Measurements from ENCODE around the gene KBTBD2. TPM values are rescaled to one million over a fixed set of nuclear protein-coding genes. Genes with fewer than 3 reads are reported as not detected.

The KBTBD2 gene
- total and polyA plus RNA-seq, 2 donors (not counting 1 experiment from before 2014, with no cell fraction given) = 38.9 to 62.1 TPM

- Histone ChIP-seq H3K36me3 (replicated peaks in 1 of 2; ENCODE audit: control extremely low read depth in 1 of 2, control insufficient read depth in 1 of 2, extremely low read depth in 1 of 2, insufficient read depth in 2 of 2, low read length in 1 of 2) (no peaks in the 10 kb centered on the region), H3K4me1 (ENCODE audit: control insufficient read depth in 2 of 2, insufficient read depth in 2 of 2, low read length in 2 of 2) (peaks cover 5 to 6% of the 10 kb centered on the region in 2 donors), H3K9ac (ENCODE audit: low read length) (peak overlapping the region; percentile 52), H3K79me2 (ENCODE audit: control insufficient read depth, insufficient read depth, low read length) (no peaks in the 10 kb centered on the region), H2AFZ (ENCODE audit: insufficient read depth, low read depth, low read length, poor library complexity, severe bottlenecking) (peak overlapping the region; percentile 33), H3K27me3 (replicated peaks in 1 of 4; ENCODE audit: control extremely low read depth in 1 of 4, control insufficient read depth in 3 of 4, insufficient read depth in 4 of 4, low read length in 3 of 4) (no peaks in the 10 kb centered on the region), H3K9me3 (ENCODE audit: control extremely low read depth in 1 of 3, control insufficient read depth in 2 of 3, insufficient read depth in 1 of 3, low read length in 2 of 3) (peaks cover 0 to 5% (median 0%) of the 10 kb centered on the region in 3 donors), H3K4me2 (replicated peaks; ENCODE audit: low read depth, low read length, poor library complexity, severe bottlenecking) (peak overlapping the region; percentile 67), H4K20me1 (ENCODE audit: control insufficient read depth, insufficient read depth, low read length, poor library complexity, severe bottlenecking) (no peaks in the 10 kb centered on the region), H3K4me3 (ENCODE audit: control extremely low read depth in 1 of 5, extremely low read depth in 1 of 5, insufficient read depth in 1 of 5, low read depth in 2 of 5, low read length in 4 of 5) (peak overlapping the region in 4 of 5 experiments; percentile 6 to 52 (median 30)), H3K27ac (ENCODE audit: low read length in 2 of 2) (no peak overlapping the region)
- no peak for TF ChIP-seq EZH2 (IDR thresholded peaks at IDR 0.05; ENCODE audit: borderline replicate concordance, insufficient read depth, low read depth, low read length, poor library complexity, severe bottlenecking)
- TF ChIP-seq, protein P1, sequence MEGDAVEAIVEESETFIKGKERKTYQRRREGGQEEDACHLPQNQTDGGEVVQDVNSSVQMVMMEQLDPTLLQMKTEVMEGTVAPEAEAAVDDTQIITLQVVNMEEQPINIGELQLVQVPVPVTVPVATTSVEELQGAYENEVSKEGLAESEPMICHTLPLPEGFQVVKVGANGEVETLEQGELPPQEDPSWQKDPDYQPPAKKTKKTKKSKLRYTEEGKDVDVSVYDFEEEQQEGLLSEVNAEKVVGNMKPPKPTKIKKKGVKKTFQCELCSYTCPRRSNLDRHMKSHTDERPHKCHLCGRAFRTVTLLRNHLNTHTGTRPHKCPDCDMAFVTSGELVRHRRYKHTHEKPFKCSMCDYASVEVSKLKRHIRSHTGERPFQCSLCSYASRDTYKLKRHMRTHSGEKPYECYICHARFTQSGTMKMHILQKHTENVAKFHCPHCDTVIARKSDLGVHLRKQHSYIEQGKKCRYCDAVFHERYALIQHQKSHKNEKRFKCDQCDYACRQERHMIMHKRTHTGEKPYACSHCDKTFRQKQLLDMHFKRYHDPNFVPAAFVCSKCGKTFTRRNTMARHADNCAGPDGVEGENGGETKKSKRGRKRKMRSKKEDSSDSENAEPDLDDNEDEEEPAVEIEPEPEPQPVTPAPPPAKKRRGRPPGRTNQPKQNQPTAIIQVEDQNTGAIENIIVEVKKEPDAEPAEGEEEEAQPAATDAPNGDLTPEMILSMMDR (IDR thresholded peaks at IDR 0.05) = no peak
- ChIA-PET CTCF (interaction anchor here (0.7 to 1.5 kb wide), 2 partner anchors 12 to 38 kb away, joined by 4 to 5 read pairs; no protein-coding TSS in a partner anchor), POLR2A (no interaction called here)
- H3K4me1 Mint-ChIP-seq = peaks cover 7% of the 10 kb centered on the region
- peak overlapping the region; percentile 73 for H3K4me3 Mint-ChIP-seq
- ATAC-seq (ENCODE audit: low read depth) (peak; percentile 56), DNase-seq (peak; percentile 70)
- peaks cover 11% of the 10 kb centered on the region for H3K27me3 Mint-ChIP-seq
- no peaks in the 10 kb centered on the region for H3K9me3 Mint-ChIP-seq (ENCODE audit: insufficient read depth)
- 25% methylated on average over 9 of the region's 12 CpGs for WGBS (ENCODE audit: insufficient coverage)
- intact Hi-C loops (cut with micrococcal nuclease) = loop anchor here (1.0 kb wide), 1 partner anchor 13 kb away; no protein-coding TSS in a partner anchor
- H3K27ac Mint-ChIP-seq = peak overlapping the region; percentile 41
Observed at GRCh38 chr7:32905175-32905662, 13.7 kb upstream of the KBTBD2 start.

DNA sequence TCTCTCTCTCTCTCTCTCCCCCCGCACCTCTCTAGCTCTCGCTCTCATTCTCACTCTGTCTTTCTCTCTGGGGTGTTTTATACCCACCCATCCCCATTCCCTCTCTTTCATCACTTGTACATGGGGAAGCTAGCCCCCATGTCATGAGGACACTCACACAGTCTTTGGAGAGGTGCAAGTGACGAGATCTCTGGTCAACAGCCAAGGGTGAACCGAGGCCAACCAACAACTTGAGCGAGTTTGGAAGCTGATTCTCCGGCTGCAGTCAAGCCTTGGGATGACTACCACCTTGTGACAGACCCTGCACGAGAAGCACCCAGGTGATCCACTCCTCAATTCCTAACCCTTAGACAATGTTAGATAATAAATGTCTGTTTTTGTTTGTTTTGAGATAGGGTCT, 10.1 kb upstream of the KBTBD2 start:
- Mint-ChIP-seq H3K4me1 (peaks cover 7% of the 10 kb centered on the region), H3K27me3 (peaks cover 19% of the 10 kb centered on the region), H3K4me3 (no peak overlapping the region), H3K27ac (no peak overlapping the region), H3K9me3 (ENCODE audit: insufficient read depth) (no peaks in the 10 kb centered on the region)
- H3K4me1 ChIP-seq (ENCODE audit: control insufficient read depth in 2 of 2, insufficient read depth in 2 of 2, low read length in 2 of 2) = peaks cover 5 to 6% of the 10 kb centered on the region in 2 donors
- no peak overlapping the region for H2AFZ ChIP-seq (ENCODE audit: insufficient read depth, low read depth, low read length, poor library complexity, severe bottlenecking)
- peaks cover 0 to 5% (median 0%) of the 10 kb centered on the region in 3 donors for H3K9me3 ChIP-seq (ENCODE audit: control extremely low read depth in 1 of 3, control insufficient read depth in 2 of 3, insufficient read depth in 1 of 3, low read length in 2 of 3)
- H3K4me2 ChIP-seq (replicated peaks; ENCODE audit: low read depth, low read length, poor library complexity, severe bottlenecking) = no peak overlapping the region
- no peaks in the 10 kb centered on the region for H3K27me3 ChIP-seq (replicated peaks in 1 of 4; ENCODE audit: control extremely low read depth in 1 of 4, control insufficient read depth in 3 of 4, insufficient read depth in 4 of 4, low read length in 3 of 4)
- ChIA-PET POLR2A (no interaction called here), CTCF (interaction anchor here (1.9 to 2.3 kb wide), 2 partner anchors 10 to 55 kb away, joined by 8 to 10 read pairs; partner anchors contain the start of gene KBTBD2)
- H3K9ac ChIP-seq (ENCODE audit: low read length) = no peak overlapping the region
- TF ChIP-seq, protein P1 (IDR thresholded peaks at IDR 0.05) = no peak
- TF ChIP-seq EZH2 (IDR thresholded peaks at IDR 0.05; ENCODE audit: borderline replicate concordance, insufficient read depth, low read depth, low read length, poor library complexity, severe bottlenecking) = no peak
- intact Hi-C loops (cut with micrococcal nuclease) = no loop called here
- 88% methylated on average over 1 of the region's 7 CpGs for WGBS (ENCODE audit: insufficient coverage)
- no peak for DNase-seq
- H3K4me3 ChIP-seq (ENCODE audit: control extremely low read depth in 1 of 5, extremely low read depth in 1 of 5, insufficient read depth in 1 of 5, low read depth in 2 of 5, low read length in 4 of 5) = no peak overlapping the region
- no peak overlapping the region for H3K27ac ChIP-seq (ENCODE audit: low read length in 2 of 2)
- H3K36me3 ChIP-seq (replicated peaks in 1 of 2; ENCODE audit: control extremely low read depth in 1 of 2, control insufficient read depth in 1 of 2, extremely low read depth in 1 of 2, insufficient read depth in 2 of 2, low read length in 1 of 2) = no peaks in the 10 kb centered on the region
- no peak for ATAC-seq (ENCODE audit: low read depth)
- no peaks in the 10 kb centered on the region for H3K79me2 ChIP-seq (ENCODE audit: control insufficient read depth, insufficient read depth, low read length)
- no peaks in the 10 kb centered on the region for H4K20me1 ChIP-seq (ENCODE audit: control insufficient read depth, insufficient read depth, low read length, poor library complexity, severe bottlenecking)

Data from B cell (primary cell).